K562 (cell line): Measurements from ENCODE around the gene ANXA3. TPM values are rescaled to one million over a fixed set of nuclear protein-coding genes. Genes with fewer than 3 reads are reported as not detected.
A peak's percentile ranks its signal among the peaks of the same experiment; 100 is the strongest.

ENCODE experiments used
- ATAC-seq: fragments of 200-7000 bp; cut with Tn5 transposase; 3 replicates; pipeline ENCODE4 v1.9.1; 2020; ENCODE audit warnings: moderate library complexity
- BruUV-seq: library from RNA; stranded (reverse); fragments of 400-500 nt; replicated peaks from 2 replicates; lab custom pipeline; 2021; lab: Mats Ljungman, UMichigan
- CTCF ChIA-PET: fragments of 300-600 bp; formaldehyde crosslinking; extraction: SDS; loops from one replicate; lab custom pipeline; 2021; ENCODE audit warnings: low intra/inter-chr PET ratio; lab: Yijun Ruan, JAX
- POLR2A ChIA-PET: fragments of 300-600, 350-650 bp; sonication (Branson Sonifier 250); formaldehyde crosslinking; extraction: SDS; loops from one replicate; lab custom pipeline; 2021; ENCODE audit warnings: antibody characterized with exemption, inconsistent platforms; lab: Yijun Ruan, JAX
- DNase-seq, 4 experiments: peaks; one replicate each; pipeline versions ENCODE4 v3.0.0 to v3.0.0-alpha.2; 2011 to 2018; ENCODE audit warnings: low spot score in 3 of 4, mixed read lengths in 3 of 4; ENCODE audit errors: extremely low read depth in 1 of 4
- FAIRE-seq: peaks from 2 replicates; lab custom pipeline; 2011; peaks lifted over from hg19 to GRCh38; lab: Jason Lieb, UNC
- H2AFZ ChIP-seq: 2 replicates; pipeline ENCODE4 v1.6.0; 2011; ENCODE audit warnings: low read depth, low read length, control low read depth, inconsistent platforms
- H3K27ac ChIP-seq: fragments of 200-600 bp; 3 replicates; pipeline ENCODE4 v1.8.0; 2011; ENCODE audit warnings: low read depth, mild to moderate bottlenecking, control low read depth, inconsistent platforms, low read length, moderate library complexity, mixed read lengths; ENCODE audit errors: extremely low read depth
- H3K27me3 ChIP-seq, 2 experiments: fragments of 300-600 bp in 1 of 2; 2 replicates in 1 of 2; 3 replicates in 1 of 2; pipeline versions ENCODE4 v1.6.0 to v1.8.0; 2011; ENCODE audit warnings: inconsistent platforms in 2 of 2, low read length in 2 of 2, mild to moderate bottlenecking in 1 of 2, mixed read lengths in 1 of 2, moderate library complexity in 1 of 2; ENCODE audit not compliant: control insufficient read depth in 2 of 2, insufficient read depth in 2 of 2
- H3K36me3 ChIP-seq: fragments of 300-600 bp; 3 replicates; pipeline ENCODE4 v1.8.0; 2011; ENCODE audit warnings: mild to moderate bottlenecking, low read length, inconsistent platforms; ENCODE audit not compliant: control insufficient read depth, insufficient read depth
- H3K4me1 ChIP-seq, 2 experiments: fragments of 200-600 bp in 1 of 2; replicated peaks in 1 of 2; 2 replicates in 1 of 2; 3 replicates in 1 of 2; pipeline versions ENCODE4 v1.5.1 to v1.8.0; 2011; ENCODE audit warnings: inconsistent platforms in 2 of 2, low read length in 2 of 2, mild to moderate bottlenecking in 1 of 2, mixed read lengths in 1 of 2, moderate library complexity in 1 of 2; ENCODE audit not compliant: control insufficient read depth in 2 of 2, insufficient read depth in 2 of 2
- H3K4me2 ChIP-seq: 2 replicates; pipeline ENCODE4 v1.6.1; 2011; ENCODE audit warnings: low read length, control low read depth, inconsistent platforms, mixed read lengths; ENCODE audit not compliant: insufficient read depth
- H3K4me3 ChIP-seq: fragments of 200-600 bp; sonication (generic), shearing (Covaris generic); 2 replicates; pipeline ENCODE4 v1.5.1; 2016; ENCODE audit warnings: control low read depth, inconsistent platforms
- H3K79me2 ChIP-seq: fragments of 200-600 bp; 3 replicates; pipeline ENCODE4 v1.8.0; 2011; ENCODE audit warnings: low read length, inconsistent platforms; ENCODE audit not compliant: control insufficient read depth, insufficient read depth
- H3K9ac ChIP-seq, 2 experiments: 2 replicates each; pipeline versions ENCODE4 v1.6.0 to v1.6.1; 2011; ENCODE audit warnings: low read depth in 2 of 2, low read length in 2 of 2, control low read depth in 1 of 2, inconsistent platforms in 1 of 2, mild to moderate bottlenecking in 1 of 2, mixed read lengths in 1 of 2; ENCODE audit not compliant: insufficient read depth in 1 of 2
- H3K9me1 ChIP-seq: one replicate; pipeline ENCODE4 v1.6.0; 2011; ENCODE audit warnings: inconsistent platforms, mild to moderate bottlenecking, low read length, moderate library complexity; ENCODE audit not compliant: control insufficient read depth, insufficient read depth
- H3K9me3 ChIP-seq: replicated peaks from 2 replicates; pipeline ENCODE4 v1.5.1; 2011; ENCODE audit warnings: low read depth, low read length, inconsistent platforms; ENCODE audit not compliant: control insufficient read depth, insufficient read depth
- H4K20me1 ChIP-seq: replicated peaks from 2 replicates; pipeline ENCODE4 v1.6.1; 2011; ENCODE audit warnings: low read length, inconsistent platforms, mixed read lengths; ENCODE audit not compliant: control insufficient read depth, insufficient read depth
- ATF2 ChIP-seq: sonication (generic); formaldehyde crosslinking; IDR thresholded peaks from 2 replicates; pipeline ENCODE4 v1.8.1; 2022; ENCODE audit warnings: missing genetic modification reagents
- KDM1A ChIP-seq, 2 experiments: fragments of 450-650 bp; IDR thresholded peaks; 2 replicates each; pipeline ENCODE4 v1.6.1; 2016; ENCODE audit warnings: mild to moderate bottlenecking in 2 of 2
- RBM25 ChIP-seq: fragments of 200-400 bp; formaldehyde crosslinking; IDR thresholded peaks from 2 replicates; pipeline ENCODE4 v1.6.1; 2018; ENCODE audit warnings: low read length, low read depth, moderate library complexity; ENCODE audit not compliant: severe bottlenecking
- XRCC4 ChIP-seq: IDR thresholded peaks from one replicate; pipeline ENCODE4 v1.6.1; 2011; ENCODE audit not compliant: insufficient read depth, insufficient read length; ENCODE audit errors: extremely low read depth
- ZNF121 ChIP-seq: sonication (generic); formaldehyde crosslinking; conservative IDR thresholded peaks from 2 replicates; pipeline ENCODE4 v1.8.0; 2022; ENCODE audit warnings: missing genetic modification reagents
- WGBS: fragments of 100-300 bp; shearing (Covaris generic); methylation state at CpG from one replicate; pipeline ENCODE4 v1.1.6; 2016; ENCODE audit warnings: low coverage, mixed read lengths; ENCODE audit not compliant: insufficient coverage; ENCODE audit errors: missing lambda C conversion rate; 5-methylcytosine and 5-hydroxymethylcytosine counted together
- in situ Hi-C: fragments of 300-500 bp; cut with MboI; formaldehyde crosslinking; loops from 4 replicates; pipeline ENCODE4 v1.15.0; 2018; ENCODE audit warnings: inconsistent platforms, mixed read lengths
- intact Hi-C: fragments of 100-400 bp; cut with micrococcal nuclease; formaldehyde crosslinking; loops from 2 replicates; pipeline ENCODE4 v1.14.2; 2022
- polyA plus RNA-seq, 8 experiments: library from polyadenylated mRNA; depleted of rRNA in 4 of 8; stranded (reverse) in 5 of 8; unstranded in 3 of 8; fragments of >200 nt; fragmentation: Nextera tagmentation in 2 of 8; fragmentation: Illumina TruSeq in 1 of 8; extraction: Ambion mirVana in 2 of 8; extraction: Trizol in 1 of 8; gene quantifications; 2 replicates each; pipeline versions ENCODE4 v1.2.1 to v1.2.3, GENCODE V29; 2011 to 2014; ENCODE audit warnings: inconsistent platforms in 1 of 8, missing spikeins in 1 of 8
- total RNA-seq, 7 experiments: library from RNA; depleted of rRNA in 6 of 7; stranded (reverse); fragments of >200 nt in 6 of 7; fragmentation: Illumina TruSeq in 2 of 7; extraction: Trizol in 2 of 7; gene quantifications; 2 replicates each; pipeline versions ENCODE4 v1.2.1 to v1.2.3, GENCODE V29; 2011 to 2021; ENCODE audit warnings: low replicate concordance in 1 of 7

ANXA3 gene
- total and polyA plus RNA-seq, 9 of the 15 experiments (the other 6 are each of a cell fraction or from before 2014, with no cell fraction given), result 6.3 to 15.5 (median 9.8) TPM

- TF ChIP-seq XRCC4, result no peak
These were observed 51.8 kb downstream of the ANXA3 start (continued) for GRCh38 chr4:78603384-78603783.

GRCh38 chr4:78604988-78605387 lies 53.4 kb downstream of the ANXA3 start:
- H3K4me2 ChIP-seq, result no peak overlapping the region
- in situ Hi-C loops, result no loop called here
- BruUV-seq, result no TSS peak
- no peaks in the 10 kb centered on the region for H3K9me3 ChIP-seq
- H4K20me1 ChIP-seq, result no peaks in the 10 kb centered on the region
- 49% methylated on average over 2 of the region's 2 CpGs for WGBS
- no peaks in the 10 kb centered on the region for H3K27me3 ChIP-seq
- TF ChIP-seq RBM25, result peak; percentile 38
- TF ChIP-seq ZNF121, result peak; percentile 91
- TF ChIP-seq KDM1A (IDR thresholded peaks at IDR 0.05), result 0 out of 4 replicates have a peak, but pooled peaks of 1 of the 2 experiments have one; percentile 21
- no peak for TF ChIP-seq ATF2
- ChIA-PET POLR2A (interaction anchor here (0.7 kb wide), 1 partner anchor 66 kb away, joined by 3 read pairs; no protein-coding TSS in a partner anchor), CTCF (no interaction called here)
- intact Hi-C loops, result no loop called here
- no peak for ATAC-seq
- no peak for FAIRE-seq
- no peak for DNase-seq
- H3K4me1 ChIP-seq, result peaks cover 0 to 35% of the 10 kb centered on the region in 2 experiments; a peak in 4 of 5 replicates
- H2AFZ ChIP-seq, result no peak overlapping the region
- H3K36me3 ChIP-seq, result no peaks in the 10 kb centered on the region
- no peaks in the 10 kb centered on the region for H3K9me1 ChIP-seq
- no peak overlapping the region for H3K9ac ChIP-seq
- no peaks in the 10 kb centered on the region for H3K79me2 ChIP-seq
- H3K4me3 ChIP-seq, result no peak overlapping the region
- no peak overlapping the region for H3K27ac ChIP-seq
